IPS-NIHi11 (cell line): Measurements from ENCODE around the gene TMEM184B.

Experiments
- DNase-seq: peaks from one replicate; pipeline ENCODE4 v3.0.0; 2012; ENCODE audit warnings: mixed read lengths, low spot score

Gene TMEM184B

GRCh38 chr22:38272373-38273134, at the start of gene TMEM184B:
Gene TMEM184B, minus strand, starts transcription at chr22:38273010. Its CDS starts 25,049 bp downstream, at chr22:38247961.
- DNase-seq, result peak; percentile 98

GRCh38 chr22:38320605-38321402, 48.0 kb upstream of the TMEM184B start:
- no peak for DNase-seq

GRCh38 chr22:38318792-38319773, 46.3 kb upstream of the TMEM184B start:
- DNase-seq, result no peak

- DNase-seq, result peak; percentile 59
Observed at GRCh38 chr22:38317995-38318715, 45.3 kb upstream of the TMEM184B start.

- peak; percentile 94 for DNase-seq
Observed at GRCh38 chr22:38317122-38317994, 44.5 kb upstream of the TMEM184B start, which contains the start of gene CSNK1E. Gene CSNK1E, minus strand, starts transcription at chr22:38317433. Its CDS starts 3,276 bp downstream, at chr22:38314157.

GRCh38 chr22:38316364-38317121, 43.7 kb upstream of the TMEM184B start:
- DNase-seq, result peak; percentile 70

- no peak for DNase-seq
Observed at GRCh38 chr22:38315823-38316363, 43.1 kb upstream of the TMEM184B start.

GRCh38 chr22:38314933-38315822, 42.4 kb upstream of the TMEM184B start:
- DNase-seq, result no peak

- no peak for DNase-seq
Observed at GRCh38 chr22:38314051-38314932, 41.5 kb upstream of the TMEM184B start.

- DNase-seq, result no peak
Observed at GRCh38 chr22:38313384-38313955, 40.7 kb upstream of the TMEM184B start.

GRCh38 chr22:38312261-38312800, 39.5 kb upstream of the TMEM184B start:
- DNase-seq, result no peak

- DNase-seq, result no peak
Observed at GRCh38 chr22:38311323-38311620, 38.5 kb upstream of the TMEM184B start.

- DNase-seq, result no peak
Observed at GRCh38 chr22:38310518-38311322, 37.9 kb upstream of the TMEM184B start.

- DNase-seq, result no peak
Observed at GRCh38 chr22:38309614-38310517, 37.1 kb upstream of the TMEM184B start.
